ENCODE data around the gene NWD2. TPM values are rescaled to one million over a fixed set of nuclear protein-coding genes. Genes with fewer than 3 reads are reported as not detected.

The NWD2 gene
- total RNA-seq, 1 donor, result under 0.01 TPM

DNA sequence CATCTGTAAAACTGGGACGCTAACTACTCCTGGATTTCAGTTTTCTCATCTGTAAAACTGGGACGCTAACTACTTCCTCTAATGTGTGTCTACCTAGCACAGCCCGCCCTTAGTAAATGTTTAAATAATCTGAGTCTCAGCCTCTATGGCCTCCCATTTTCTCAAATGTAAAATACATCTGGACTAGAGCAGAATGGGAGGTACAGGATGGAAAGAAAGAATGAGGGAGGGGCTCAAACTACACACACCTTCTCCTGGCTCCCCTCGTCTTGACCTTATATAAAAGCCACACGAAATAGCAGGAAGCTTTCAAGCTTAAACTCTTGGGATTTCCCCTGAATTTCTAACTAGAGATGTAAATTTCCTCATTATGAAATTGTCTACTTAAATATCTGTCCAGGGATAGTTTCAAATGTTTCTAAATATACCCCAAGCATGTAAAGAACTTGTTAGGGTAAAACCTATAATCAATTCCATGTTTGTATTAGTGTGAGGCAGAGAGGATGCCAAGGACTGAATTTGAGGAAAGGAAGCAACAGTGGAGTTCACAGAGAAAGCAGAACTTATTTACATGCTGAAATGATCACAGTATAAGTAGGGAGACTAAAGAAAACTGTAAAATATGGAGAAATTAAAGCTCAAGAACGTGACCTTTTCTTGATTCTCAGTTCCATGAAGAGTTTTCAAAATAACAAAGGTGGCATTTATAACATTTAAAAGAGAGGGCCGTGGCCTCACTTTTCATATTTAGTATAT, 220.0 kb downstream of the NWD2 start:
- no peak for DNase-seq (ENCODE audit: low read depth in 2 of 3, low spot score in 2 of 3)

DNA sequence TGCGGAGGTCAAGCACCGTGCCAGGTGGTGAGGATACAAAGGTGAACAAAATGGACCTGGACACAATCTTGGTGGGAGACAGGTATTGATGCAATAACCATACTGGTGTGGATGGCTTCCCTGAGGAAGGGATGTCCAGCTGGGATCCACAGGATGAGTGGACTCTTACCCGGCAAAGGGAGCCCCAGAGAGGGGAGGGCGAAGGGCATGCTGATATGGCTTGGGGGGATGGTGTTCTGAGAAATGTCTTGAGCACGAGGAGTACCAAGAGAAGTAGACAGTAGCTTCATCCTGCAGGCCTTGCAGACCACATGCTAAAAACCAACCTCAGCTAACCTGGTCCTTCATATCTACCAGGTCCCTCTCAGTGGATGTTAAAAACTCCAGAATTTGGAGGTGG, 220.8 kb downstream of the NWD2 start:
- no peak for DNase-seq (ENCODE audit: low read depth in 2 of 3, low spot score in 2 of 3)

DNA sequence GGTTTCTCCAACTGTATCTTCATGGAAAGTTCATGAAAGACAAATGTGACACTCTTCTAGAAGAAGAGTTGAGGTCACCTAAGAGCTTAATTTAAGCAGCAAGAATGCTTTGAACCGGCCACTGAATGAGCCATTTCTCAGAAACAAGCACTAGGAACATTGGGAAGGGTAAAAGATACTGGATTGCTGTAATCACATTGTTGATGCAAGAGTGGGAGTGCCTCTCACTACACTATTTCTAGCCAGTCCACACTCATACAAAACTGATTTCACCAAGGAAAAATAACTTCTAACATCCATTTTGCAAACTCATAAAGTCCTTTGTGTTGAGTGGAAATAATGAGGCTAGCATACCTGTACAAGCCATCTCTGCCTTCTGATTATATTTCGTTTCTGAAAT, 221.3 kb downstream of the NWD2 start:
- no peak for DNase-seq (ENCODE audit: low read depth in 2 of 3, low spot score in 2 of 3)

DNA sequence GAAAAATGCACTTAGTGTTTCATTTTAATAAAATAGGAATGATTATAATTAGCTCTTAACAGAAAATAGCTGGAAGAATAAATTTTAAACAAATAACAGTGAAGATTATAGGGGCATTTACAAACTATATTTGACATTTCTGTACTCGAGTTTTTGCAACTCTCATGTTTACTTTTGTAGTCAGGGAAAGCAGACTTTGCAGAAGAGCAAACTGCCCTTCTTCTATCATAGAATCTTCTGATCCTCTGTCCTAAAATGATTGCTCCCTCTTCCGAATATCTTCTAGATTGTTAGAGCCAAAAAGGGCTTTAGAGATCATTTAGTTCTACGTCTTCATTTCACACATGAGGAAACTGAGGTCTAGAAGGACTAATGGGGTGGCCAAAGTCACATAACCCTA, 222.7 kb downstream of the NWD2 start:
- no peak for DNase-seq (ENCODE audit: low read depth in 2 of 3, low spot score in 2 of 3)

DNA sequence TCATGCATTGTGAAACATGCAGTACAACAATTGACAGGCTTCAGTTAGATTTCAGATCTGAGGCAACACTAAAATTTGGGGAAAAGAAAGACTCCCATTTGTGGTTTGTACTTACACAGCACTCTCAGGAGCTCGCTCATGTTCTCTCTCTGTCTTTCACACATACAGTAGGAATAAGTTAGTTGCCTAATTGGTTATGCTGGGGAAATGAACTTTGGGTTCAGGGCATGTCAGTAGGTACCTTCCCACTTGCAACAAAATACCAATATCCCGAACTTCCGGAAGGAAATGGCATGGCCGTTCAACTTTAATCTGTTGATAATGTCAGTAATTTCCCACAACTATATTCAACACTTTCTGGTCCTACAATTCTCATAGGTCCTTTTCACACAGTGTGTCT, 223.3 kb downstream of the NWD2 start:
- DNase-seq (ENCODE audit: low read depth in 2 of 3, low spot score in 2 of 3), result no peak

DNA sequence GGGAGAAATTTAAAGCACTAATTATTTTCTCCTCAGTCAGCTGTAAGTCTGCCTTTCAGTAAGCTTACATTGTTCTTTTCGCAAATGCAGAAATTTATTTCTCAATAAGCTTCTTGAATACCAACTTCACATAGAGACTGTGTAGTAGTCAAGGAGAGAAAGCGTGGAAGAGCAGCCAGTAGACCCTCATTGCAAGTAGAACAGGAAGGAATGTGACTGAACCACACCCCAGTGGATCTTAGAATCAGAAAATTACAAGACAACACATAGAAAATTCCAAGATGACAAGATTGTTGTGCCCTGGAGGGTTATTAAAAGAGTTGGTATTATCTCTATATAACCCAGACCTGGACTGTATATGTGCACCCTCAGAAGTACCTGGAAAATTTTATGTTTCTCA, 224.7 kb downstream of the NWD2 start:
- DNase-seq (ENCODE audit: low read depth in 2 of 3, low spot score in 2 of 3), result no peak

DNA sequence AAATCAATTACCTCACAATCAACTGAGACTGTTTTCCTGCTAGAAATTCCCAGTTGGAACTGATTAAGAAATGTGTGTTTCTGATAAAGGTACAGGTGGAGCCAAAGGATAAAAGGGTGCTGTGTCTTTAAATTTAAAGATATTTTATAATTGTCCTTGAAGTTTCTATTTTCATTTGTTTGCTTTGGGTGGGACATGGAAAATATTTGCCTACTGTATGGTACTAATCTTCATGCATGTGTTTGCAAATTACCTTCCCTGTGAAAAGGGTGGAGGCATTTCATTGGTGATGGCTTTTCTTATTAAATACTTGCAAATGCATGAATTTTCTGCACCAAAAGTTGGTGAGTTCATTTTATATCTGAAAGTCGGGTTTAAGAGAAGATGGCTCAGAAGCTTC, 225.7 kb downstream of the NWD2 start:
- DNase-seq (ENCODE audit: low read depth in 2 of 3, low spot score in 2 of 3), result no peak

DNA sequence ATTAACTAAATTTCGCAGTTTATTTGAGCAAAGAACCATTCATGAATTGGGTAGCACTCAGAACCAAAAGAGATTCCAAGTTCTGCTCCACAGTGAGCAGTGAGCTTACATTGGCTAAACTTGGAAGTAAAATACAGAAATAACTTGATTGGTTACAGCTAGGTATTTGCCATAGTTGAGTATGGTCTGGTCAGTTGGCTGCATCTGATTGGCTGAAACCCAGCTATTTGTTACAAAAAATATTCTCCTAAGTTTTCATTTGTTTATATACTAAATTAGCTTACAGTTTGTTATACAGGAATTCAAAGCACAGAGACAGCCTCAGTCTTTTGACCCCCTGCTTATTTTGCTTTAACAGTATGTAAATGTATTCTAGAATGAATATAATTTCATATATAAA, 226.6 kb downstream of the NWD2 start:
- no peak for DNase-seq (ENCODE audit: low read depth in 2 of 3, low spot score in 2 of 3)

DNA sequence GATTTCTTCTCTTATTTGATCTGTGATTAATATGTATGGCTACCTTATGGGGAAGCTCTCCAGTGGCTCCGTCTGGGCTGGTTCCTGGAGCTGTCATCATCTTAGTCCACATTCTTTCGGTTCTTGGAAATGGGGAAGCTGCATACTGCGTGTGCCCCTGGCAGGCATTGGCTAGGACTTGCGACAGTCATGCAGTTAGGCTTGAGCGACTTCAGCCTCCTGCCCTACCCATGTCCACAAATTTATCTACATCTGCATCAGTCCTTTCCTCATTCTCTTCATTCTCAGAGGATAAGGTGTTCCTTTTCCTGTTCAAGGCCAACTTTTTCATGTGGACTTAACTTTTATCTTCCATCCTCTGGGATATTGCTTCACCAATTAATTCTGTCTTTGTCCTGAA, 227.4 kb downstream of the NWD2 start:
- DNase-seq (ENCODE audit: low read depth in 2 of 3, low spot score in 2 of 3), result peak in 1 of 3 donors; percentile 17

DNA sequence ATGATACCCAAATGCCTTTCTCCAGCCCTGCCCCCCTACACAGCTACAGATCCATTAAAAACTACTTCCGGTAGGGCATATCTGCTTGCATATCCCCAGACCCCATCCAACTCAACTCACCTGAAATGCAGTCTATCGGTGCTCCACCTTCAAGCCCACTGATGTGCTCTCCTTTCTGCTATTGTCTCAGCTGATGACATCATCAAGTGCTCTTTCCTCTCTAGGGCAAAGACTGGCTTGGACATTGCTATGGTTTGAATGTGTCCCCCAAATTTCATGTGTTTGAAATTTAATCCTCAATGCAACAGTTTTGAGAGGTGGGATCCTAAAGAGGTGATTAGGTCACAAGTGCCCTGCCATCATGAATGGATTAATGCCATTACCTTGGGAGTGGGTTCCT, 229.3 kb downstream of the NWD2 start:
- no peak for DNase-seq (ENCODE audit: low read depth in 2 of 3, low spot score in 2 of 3)

DNA sequence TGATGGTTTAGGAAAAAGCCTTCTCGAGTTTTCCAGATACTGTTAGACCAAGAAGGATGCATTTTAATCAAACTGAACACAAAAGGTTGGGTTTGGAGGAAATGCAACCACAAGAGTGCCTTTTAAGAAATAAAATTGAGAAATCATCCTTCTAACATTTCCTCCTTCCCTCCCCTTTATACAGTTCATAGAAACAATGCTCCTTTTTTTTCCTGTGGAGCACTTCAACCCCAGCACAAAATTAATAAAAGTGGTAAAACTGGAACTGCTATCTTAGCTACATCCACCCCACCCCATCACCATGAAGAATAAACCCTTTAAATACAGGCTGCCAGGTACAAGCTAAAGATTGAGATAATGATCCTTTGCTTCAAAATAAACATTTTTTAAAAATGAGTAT, 230.5 kb downstream of the NWD2 start:
- no peak for DNase-seq (ENCODE audit: low read depth in 2 of 3, low spot score in 2 of 3)

DNA sequence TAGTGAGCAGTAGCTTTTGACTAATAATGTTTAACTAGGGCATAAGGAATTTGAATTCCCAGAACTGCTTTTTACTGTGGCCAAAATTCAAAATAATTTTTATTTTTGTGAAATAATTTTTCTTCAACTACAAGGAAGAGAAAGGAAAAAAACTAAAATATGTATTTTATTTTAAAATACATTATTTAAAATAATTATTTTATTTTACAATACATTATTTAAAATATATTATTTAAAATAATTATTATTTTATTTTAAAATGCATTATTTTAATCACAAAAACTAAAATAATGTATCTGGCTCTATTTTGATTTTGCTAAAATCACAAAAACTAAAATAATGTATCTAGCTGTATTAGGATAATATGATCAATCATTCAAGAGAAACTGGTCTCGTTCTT, 231.2 kb downstream of the NWD2 start:
- no peak for DNase-seq (ENCODE audit: low read depth in 2 of 3, low spot score in 2 of 3)

DNA sequence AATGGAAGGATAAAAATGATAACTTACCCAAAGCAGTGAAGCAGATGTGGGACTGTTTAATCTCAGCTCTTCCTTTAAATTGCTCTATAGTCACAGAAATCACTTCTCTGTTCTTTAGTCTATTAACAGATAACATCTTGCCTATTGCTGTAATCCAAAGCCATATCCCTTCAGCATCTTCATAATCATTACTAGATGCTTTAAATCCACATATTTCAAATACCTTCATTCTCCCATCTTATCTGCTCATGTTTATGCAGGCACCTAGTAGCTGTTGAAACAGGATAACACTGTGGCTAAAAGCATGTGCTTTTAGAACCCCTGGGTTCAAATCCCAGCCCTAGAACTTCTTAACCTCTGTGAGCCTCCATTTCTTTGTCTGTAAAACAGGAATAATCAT, 231.7 kb downstream of the NWD2 start:
- DNase-seq (ENCODE audit: low read depth in 2 of 3, low spot score in 2 of 3), result no peak

DNA sequence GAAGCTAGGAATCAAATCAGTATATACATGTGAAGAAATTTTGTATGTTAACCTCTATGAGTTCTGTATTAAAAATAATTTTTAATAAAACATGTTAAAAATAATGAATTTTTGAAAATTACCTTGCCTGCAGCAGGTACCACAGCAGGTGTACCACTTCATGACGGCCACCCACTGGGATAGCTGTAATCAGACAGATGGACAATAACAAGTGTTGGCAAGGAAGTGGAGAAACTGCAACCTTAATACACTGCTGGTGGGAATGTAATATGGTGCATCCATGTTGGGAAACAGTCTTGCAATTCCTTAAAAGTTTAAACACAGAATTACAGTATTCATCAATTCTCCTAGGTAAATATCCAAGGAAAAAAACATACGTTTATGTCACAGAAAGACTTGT, 232.1 kb downstream of the NWD2 start:
- DNase-seq (ENCODE audit: low read depth in 2 of 3, low spot score in 2 of 3), result no peak

DNA sequence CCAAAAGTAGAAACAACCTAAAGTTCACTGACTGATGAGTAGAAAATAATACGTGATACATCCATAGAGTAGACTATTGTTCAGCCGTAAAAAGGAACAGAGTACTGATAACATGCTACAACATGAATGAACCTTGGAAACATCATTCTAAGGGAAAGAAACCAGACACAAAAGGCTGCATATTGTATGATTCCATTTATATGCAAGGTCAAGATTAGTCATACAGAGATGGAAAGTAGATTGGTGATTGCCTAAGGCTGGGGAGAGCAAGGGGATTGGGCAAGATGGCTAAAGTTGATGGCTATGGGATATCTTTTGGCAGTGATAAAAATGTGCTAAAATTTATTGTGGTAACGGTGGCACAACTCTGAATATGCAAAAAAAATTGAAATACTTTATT, 232.6 kb downstream of the NWD2 start:
- no peak for DNase-seq (ENCODE audit: low read depth in 2 of 3, low spot score in 2 of 3)

DNA sequence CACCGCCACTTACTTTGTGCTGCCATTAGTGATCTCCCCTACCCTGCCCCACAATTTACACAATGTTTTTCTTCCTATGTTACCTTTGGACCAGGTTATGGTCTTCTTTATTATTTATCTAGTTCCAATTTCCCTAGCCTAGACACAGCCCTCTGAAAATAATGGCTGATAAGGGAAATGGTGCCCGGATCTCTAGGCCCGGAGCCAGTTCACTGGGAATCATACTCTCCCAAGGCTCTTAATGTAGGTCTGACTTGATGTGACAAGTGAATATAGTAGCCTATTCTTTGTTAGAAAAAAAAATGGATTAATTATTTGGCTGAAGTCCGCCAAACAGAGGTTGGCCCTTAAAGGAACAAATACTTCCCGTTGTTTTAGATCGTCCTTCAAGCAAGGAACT, 233.6 kb downstream of the NWD2 start:
- DNase-seq (ENCODE audit: low read depth in 2 of 3, low spot score in 2 of 3), result no peak

DNA sequence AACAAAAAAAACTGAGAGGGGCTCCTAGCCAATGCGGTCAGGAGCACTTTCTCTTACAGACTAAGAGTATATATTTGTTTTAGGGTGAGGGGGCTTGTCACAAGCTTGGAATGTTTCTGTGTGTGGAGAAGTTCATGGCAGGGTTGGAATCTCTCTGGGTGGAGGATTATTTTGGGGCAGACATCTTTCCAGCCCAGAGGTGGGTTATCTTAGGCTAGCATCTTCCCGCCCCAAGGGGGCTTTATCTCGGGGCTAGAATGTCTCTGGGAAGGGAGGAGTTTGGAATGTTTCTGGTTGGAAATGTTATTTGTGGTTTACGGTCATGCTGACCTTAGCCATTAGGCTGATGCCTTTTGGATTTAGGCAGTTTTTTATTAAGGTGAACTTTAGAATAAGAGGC, 236.0 kb downstream of the NWD2 start:
- DNase-seq (ENCODE audit: low read depth in 2 of 3, low spot score in 2 of 3), result no peak

DNA sequence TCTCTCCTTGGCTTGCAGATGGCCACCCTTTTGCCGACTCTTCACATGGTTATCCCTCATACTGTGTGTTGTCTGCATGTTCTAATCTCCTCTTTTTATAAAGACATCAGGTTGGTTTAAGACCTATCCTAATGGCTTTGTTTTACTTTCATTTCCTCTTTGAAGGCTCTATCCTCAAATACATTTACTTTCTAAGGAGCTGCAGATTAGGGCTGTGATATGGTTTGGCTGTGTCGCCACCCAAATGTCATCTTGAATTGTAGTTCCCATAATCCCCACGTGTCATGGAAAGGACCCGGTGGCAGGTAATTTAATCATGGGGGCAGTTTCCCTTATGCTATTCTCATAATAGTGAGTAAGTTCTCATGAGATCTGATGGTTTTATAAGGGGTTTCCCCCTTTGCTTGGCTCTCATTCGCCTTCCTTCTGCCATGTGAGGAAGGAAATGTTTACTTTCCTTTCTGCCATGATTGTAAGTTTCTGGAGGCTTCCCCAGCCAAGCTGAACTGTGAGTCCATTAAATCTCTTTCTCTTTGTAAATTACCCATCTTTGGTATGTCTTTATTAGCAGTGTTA, 237.1 kb downstream of the NWD2 start:
- no peak for DNase-seq (ENCODE audit: low read depth in 2 of 3, low spot score in 2 of 3)

DNA sequence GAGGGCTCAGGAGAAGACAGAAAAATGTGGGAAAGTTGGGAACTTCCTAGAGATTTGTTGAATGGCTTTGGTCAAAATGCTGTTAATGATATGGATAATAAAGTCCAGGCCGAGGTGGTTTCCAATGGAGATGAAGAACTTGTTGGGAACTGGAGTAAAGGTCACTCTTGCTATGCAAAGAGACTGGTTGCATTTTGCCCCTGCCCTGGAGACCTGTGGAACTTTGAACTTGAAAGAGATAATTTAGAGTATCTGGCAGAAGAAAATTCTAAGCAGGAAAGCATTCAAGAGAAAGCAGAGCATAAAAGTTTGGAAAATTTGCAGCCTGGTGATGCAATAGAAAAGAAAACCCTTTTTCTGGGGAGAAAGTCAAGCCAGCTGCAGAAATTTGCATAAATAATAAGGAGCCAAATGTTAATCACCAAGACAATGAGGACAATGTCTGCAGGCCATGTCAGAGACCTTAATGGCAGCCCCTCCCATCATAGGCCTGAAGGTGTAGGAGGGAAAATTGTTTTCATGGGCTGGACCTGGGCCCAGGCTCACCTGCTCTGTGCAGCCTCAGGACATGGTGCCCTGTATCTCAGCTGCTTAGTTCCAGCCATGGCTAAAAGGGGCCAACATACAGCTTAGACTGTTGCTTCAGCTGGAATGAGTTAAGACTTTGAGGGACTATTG, 237.8 kb downstream of the NWD2 start:
- no peak for DNase-seq (ENCODE audit: low read depth in 2 of 3, low spot score in 2 of 3)

DNA sequence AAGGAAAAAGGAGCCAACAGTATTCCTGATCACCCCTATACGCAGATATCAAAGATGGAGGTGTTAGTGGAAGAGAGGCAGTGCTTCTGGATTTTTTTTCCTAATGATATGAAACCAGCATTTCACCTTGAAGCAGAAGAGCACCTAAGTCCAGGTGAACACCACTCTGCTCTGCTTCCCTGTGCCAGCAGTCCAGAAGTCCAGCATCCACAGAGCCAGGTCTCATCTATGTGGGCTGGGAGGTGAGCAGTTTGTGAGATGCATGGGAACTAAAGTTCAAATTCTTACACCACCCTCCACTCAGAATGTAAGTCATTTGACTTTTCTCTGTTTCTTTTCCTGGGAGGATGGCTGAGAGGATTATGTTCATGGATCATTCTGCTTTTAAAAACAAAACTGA, 239.1 kb downstream of the NWD2 start:
- no peak for DNase-seq (ENCODE audit: low read depth in 2 of 3, low spot score in 2 of 3)

DNA sequence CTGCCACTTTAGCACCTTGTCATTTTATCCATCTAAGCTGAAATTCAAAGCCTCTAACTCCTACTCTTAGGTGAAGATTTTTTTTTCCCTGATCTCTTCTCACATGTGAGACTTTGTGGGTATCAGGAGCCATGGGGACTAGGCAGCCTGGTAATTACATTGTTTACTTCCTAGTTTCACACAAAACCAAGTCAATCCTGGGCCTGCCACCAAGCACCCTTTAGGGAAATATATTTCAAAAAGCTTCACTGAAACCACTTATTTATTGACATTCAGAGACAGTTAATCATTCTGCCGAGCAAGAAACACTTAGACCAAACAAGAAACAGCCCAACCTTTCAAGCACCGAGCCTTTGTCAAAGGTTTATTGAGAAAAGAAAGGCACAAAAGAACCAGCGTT, 241.6 kb downstream of the NWD2 start:
- DNase-seq (ENCODE audit: low read depth in 2 of 3, low spot score in 2 of 3), result no peak

DNA sequence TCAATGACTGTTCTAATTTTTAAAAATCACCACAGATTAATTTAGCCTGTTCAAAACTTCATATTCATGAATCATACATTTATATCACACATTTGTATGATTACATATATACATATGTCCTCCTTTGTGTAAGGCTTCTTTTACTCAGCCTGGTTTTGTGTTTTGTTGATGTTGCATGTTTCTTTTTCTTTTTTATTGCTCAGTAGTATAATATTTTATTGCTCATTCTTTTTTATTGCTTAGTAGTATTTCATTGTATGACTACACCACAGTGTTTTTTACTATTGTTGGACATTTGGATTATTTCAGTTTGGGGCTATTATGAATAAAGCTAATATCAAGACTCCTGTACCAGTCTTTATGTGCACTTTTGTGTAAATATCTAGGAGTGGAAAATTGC, 243.1 kb downstream of the NWD2 start:
- DNase-seq (ENCODE audit: low read depth in 2 of 3, low spot score in 2 of 3), result no peak
